Caco-2 (cell line): ENCODE data around the gene LMBR1. TPM values are rescaled to one million over a fixed set of nuclear protein-coding genes. Genes with fewer than 3 reads are reported as not detected.

ENCODE experiments used
- BruUV-seq: library from RNA; stranded (reverse); fragments of 400-500 nt; replicated peaks from 2 replicates; lab custom pipeline; 2021; lab: Mats Ljungman, UMichigan
- CTCF ChIA-PET: fragments of 300-600 bp; sonication (Branson Sonifier 250); formaldehyde crosslinking; loops from one replicate; lab custom pipeline; 2022; ENCODE audit warnings: antibody characterized with exemption; lab: Charles Lee
- POLR2A ChIA-PET: fragments of 300-600 bp; sonication (Branson Sonifier 250); formaldehyde crosslinking; loops from one replicate; lab custom pipeline; 2022; ENCODE audit warnings: antibody characterized with exemption; lab: Charles Lee
- DNase-seq, 2 experiments: peaks; one replicate each; pipeline versions ENCODE4 v3.0.0 to v3.0.0-alpha.2; 2020 to 2022
- H3K27me3 ChIP-seq: replicated peaks from 2 replicates; pipeline ENCODE4 v1.6.0; 2011; ENCODE audit warnings: low read length; ENCODE audit not compliant: control insufficient read depth, insufficient read depth
- H3K36me3 ChIP-seq: 2 replicates; pipeline ENCODE4 v1.5.1; 2011; ENCODE audit warnings: low read length; ENCODE audit not compliant: control insufficient read depth, insufficient read depth
- H3K4me1 ChIP-seq: fragments of 250-450 bp; sonication (Bioruptor Pico); 2 replicates; pipeline ENCODE4 v1.5.1; 2020; ENCODE audit warnings: mild to moderate bottlenecking
- H3K4me3 ChIP-seq: 2 replicates; pipeline ENCODE4 v1.5.1; 2011; ENCODE audit warnings: low read depth, mild to moderate bottlenecking, control low read depth, low read length
- H3K9me3 ChIP-seq: fragments of 250-450 bp; sonication (Bioruptor Pico); 2 replicates; pipeline ENCODE4 v1.5.1; 2020; ENCODE audit warnings: mild to moderate bottlenecking, moderate library complexity
- H3K27ac Mint-ChIP-seq: one replicate; pipeline ENCODE4 v1.8.0; 2022; ENCODE audit warnings: mixed read lengths; ENCODE audit not compliant: unreplicated experiment
- H3K27me3 Mint-ChIP-seq: one replicate; pipeline ENCODE4 v1.8.0; 2022; ENCODE audit warnings: mixed read lengths; ENCODE audit not compliant: insufficient read depth, unreplicated experiment
- H3K36me3 Mint-ChIP-seq: one replicate; pipeline ENCODE4 v1.8.0; 2022; ENCODE audit warnings: mild to moderate bottlenecking, mixed read lengths; ENCODE audit not compliant: insufficient read depth, unreplicated experiment
- H3K4me1 Mint-ChIP-seq: one replicate; pipeline ENCODE4 v1.8.0; 2022; ENCODE audit warnings: low read depth, mixed read lengths; ENCODE audit not compliant: unreplicated experiment
- H3K4me3 Mint-ChIP-seq: one replicate; pipeline ENCODE4 v1.8.0; 2022; ENCODE audit warnings: mild to moderate bottlenecking, moderate library complexity, mixed read lengths; ENCODE audit not compliant: unreplicated experiment
- H3K9me3 Mint-ChIP-seq: one replicate; pipeline ENCODE4 v1.8.0; 2022; ENCODE audit warnings: mixed read lengths; ENCODE audit not compliant: unreplicated experiment
- CTCF ChIP-seq, 2 experiments: fragments of 200-600 bp in 1 of 2; IDR thresholded peaks; 1 replicate in 1 of 2; 2 replicates in 1 of 2; pipeline versions ENCODE4 v1.5.1 to v1.8.0; 2011 to 2022; ENCODE audit warnings: antibody characterized with exemption in 1 of 2, control low read depth in 1 of 2, inconsistent platforms in 1 of 2, low read depth in 1 of 2, low read length in 1 of 2, mild to moderate bottlenecking in 1 of 2, moderate library complexity in 1 of 2; ENCODE audit not compliant: insufficient read depth in 1 of 2, severe bottlenecking in 1 of 2, unreplicated experiment in 1 of 2
- intact Hi-C: fragments of 100-400 bp; cut with micrococcal nuclease; formaldehyde crosslinking; loops from one replicate; pipeline ENCODE4 v1.10.0; 2022; ENCODE audit not compliant: unreplicated experiment
- total RNA-seq: library from RNA; stranded (reverse); gene quantifications from 2 replicates; pipeline ENCODE4 v1.2.3, GENCODE V29; 2022

LMBR1 gene
- total RNA-seq, 1 experiment from 2014 or later = 77.9 TPM

- ChIA-PET CTCF (no interaction called here), POLR2A (no interaction called here)
- intact Hi-C loops = no loop called here
- H3K4me1 ChIP-seq = peaks cover 8% of the 10 kb centered on the region; the same call in 1 of the 2 replicates
- H3K4me1 Mint-ChIP-seq = peaks cover 10% of the 10 kb centered on the region
- H3K27me3 ChIP-seq = no peaks in the 10 kb centered on the region
- no peak for DNase-seq
- BruUV-seq = no TSS peak
- H3K36me3 Mint-ChIP-seq = peaks cover 6% of the 10 kb centered on the region
- H3K36me3 ChIP-seq = no peaks in the 10 kb centered on the region
- H3K4me3 ChIP-seq = no peak overlapping the region
- H3K9me3 Mint-ChIP-seq = peaks cover 9% of the 10 kb centered on the region
- no peak for TF ChIP-seq CTCF (IDR thresholded peaks at IDR 0.05; ENCODE audit: insufficient read depth in 1 of 2, low read depth in 1 of 2, low read length in 1 of 2, severe bottlenecking in 1 of 2, unreplicated experiment in 1 of 2)
- H3K4me3 Mint-ChIP-seq = no peak overlapping the region
- H3K9me3 ChIP-seq = no peaks in the 10 kb centered on the region
- no peak overlapping the region for H3K27ac Mint-ChIP-seq
- no peaks in the 10 kb centered on the region for H3K27me3 Mint-ChIP-seq
Measured at GRCh38 chr7:156772725-156773124, 120.3 kb downstream of the LMBR1 start.

- Mint-ChIP-seq H3K4me3 (no peak overlapping the region), H3K36me3 (peaks cover 10% of the 10 kb centered on the region), H3K27ac (peak overlapping the region; percentile 28), H3K4me1 (peaks cover 28% of the 10 kb centered on the region), H3K27me3 (no peaks in the 10 kb centered on the region), H3K9me3 (no peaks in the 10 kb centered on the region)
- ChIA-PET CTCF (interaction anchor here (0.6 to 2.1 kb wide), 5 partner anchors 48 to 190 kb away, joined by 3 to 7 read pairs (median 3); no protein-coding TSS in a partner anchor), POLR2A (no interaction called here)
- no peak overlapping the region for H3K4me3 ChIP-seq
- no peaks in the 10 kb centered on the region for H3K9me3 ChIP-seq
- H3K4me1 ChIP-seq = peaks cover 24% of the 10 kb centered on the region
- DNase-seq = peak; percentile 39 to 55
- H3K27me3 ChIP-seq = no peaks in the 10 kb centered on the region
- no peaks in the 10 kb centered on the region for H3K36me3 ChIP-seq
- no TSS peak for BruUV-seq
- intact Hi-C loops = loop anchor here (5.0 to 10.0 kb wide), 2 partner anchors 204 to 957 kb away; partner anchors contain the start of gene SHH
- no peak for TF ChIP-seq CTCF (IDR thresholded peaks at IDR 0.05; ENCODE audit: insufficient read depth in 1 of 2, low read depth in 1 of 2, low read length in 1 of 2, severe bottlenecking in 1 of 2, unreplicated experiment in 1 of 2)
Measured at GRCh38 chr7:156768698-156769472, 124.1 kb downstream of the LMBR1 start.

GRCh38 chr7:156766666-156767065 lies 126.3 kb downstream of the LMBR1 start:
- CTCF ChIA-PET = interaction anchor here (0.6 kb wide), 1 partner anchor 152 kb away, joined by 3 read pairs; no protein-coding TSS in a partner anchor
- peak; percentile 43 to 60 for DNase-seq
- Histone ChIP-seq H3K27me3 (no peaks in the 10 kb centered on the region), H3K36me3 (no peaks in the 10 kb centered on the region), H3K9me3 (no peaks in the 10 kb centered on the region), H3K4me3 (no peak overlapping the region), H3K4me1 (peaks cover 24% of the 10 kb centered on the region)
- peak overlapping the region; percentile 11 for H3K4me3 Mint-ChIP-seq
- no peaks in the 10 kb centered on the region for H3K9me3 Mint-ChIP-seq
- no peak for TF ChIP-seq CTCF (IDR thresholded peaks at IDR 0.05; ENCODE audit: insufficient read depth in 1 of 2, low read depth in 1 of 2, low read length in 1 of 2, severe bottlenecking in 1 of 2, unreplicated experiment in 1 of 2)
- no TSS peak for BruUV-seq
- H3K27ac Mint-ChIP-seq = peak overlapping the region; percentile 53
- peaks cover 12% of the 10 kb centered on the region for H3K36me3 Mint-ChIP-seq
- POLR2A ChIA-PET = no interaction called here
- H3K4me1 Mint-ChIP-seq = peaks cover 31% of the 10 kb centered on the region
- intact Hi-C loops = loop anchor here (1.0 to 10.0 kb wide), 3 partner anchors 152 to 954 kb away; partner anchors contain the start of gene SHH
- H3K27me3 Mint-ChIP-seq = no peaks in the 10 kb centered on the region
